HG02870 (cell line): ENCODE measurements around the gene C1orf174.

ENCODE experiments used
- ATAC-seq: cut with Tn5 transposase; IDR thresholded peaks from one replicate; pipeline ENCODE4 v1.9.1; 2021; ENCODE audit warnings: mild to moderate bottlenecking, moderate library complexity; ENCODE audit not compliant: unreplicated experiment

The C1orf174 gene

GRCh38 chr1:3900150-3900968 lies at the start of gene C1orf174:
C1orf174 (minus strand) TSS chr1:3900272; CDS start chr1:3900186, 86 bp downstream.
- peak; percentile 68 for ATAC-seq

DNA sequence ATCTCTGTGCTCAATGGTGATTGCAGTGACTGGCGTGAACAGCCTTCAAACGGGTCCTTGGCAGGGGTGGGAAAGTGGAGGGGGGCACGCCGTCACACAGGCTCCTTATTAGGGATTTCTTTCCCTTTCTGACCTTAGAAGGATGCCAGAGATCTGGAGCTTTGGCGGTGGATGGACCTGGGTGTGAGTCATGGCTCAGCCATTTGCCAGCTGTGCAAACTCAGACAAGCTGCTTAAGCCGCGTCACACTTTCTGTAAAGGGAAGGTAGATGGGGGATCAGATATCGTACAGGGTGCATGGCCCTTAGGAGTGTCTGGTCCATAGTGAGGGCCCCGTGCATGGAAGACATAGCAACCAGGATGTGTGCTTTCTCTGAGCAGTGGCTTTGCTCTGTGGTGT lies 48.3 kb upstream of the C1orf174 start:
- ATAC-seq, result no peak

DNA sequence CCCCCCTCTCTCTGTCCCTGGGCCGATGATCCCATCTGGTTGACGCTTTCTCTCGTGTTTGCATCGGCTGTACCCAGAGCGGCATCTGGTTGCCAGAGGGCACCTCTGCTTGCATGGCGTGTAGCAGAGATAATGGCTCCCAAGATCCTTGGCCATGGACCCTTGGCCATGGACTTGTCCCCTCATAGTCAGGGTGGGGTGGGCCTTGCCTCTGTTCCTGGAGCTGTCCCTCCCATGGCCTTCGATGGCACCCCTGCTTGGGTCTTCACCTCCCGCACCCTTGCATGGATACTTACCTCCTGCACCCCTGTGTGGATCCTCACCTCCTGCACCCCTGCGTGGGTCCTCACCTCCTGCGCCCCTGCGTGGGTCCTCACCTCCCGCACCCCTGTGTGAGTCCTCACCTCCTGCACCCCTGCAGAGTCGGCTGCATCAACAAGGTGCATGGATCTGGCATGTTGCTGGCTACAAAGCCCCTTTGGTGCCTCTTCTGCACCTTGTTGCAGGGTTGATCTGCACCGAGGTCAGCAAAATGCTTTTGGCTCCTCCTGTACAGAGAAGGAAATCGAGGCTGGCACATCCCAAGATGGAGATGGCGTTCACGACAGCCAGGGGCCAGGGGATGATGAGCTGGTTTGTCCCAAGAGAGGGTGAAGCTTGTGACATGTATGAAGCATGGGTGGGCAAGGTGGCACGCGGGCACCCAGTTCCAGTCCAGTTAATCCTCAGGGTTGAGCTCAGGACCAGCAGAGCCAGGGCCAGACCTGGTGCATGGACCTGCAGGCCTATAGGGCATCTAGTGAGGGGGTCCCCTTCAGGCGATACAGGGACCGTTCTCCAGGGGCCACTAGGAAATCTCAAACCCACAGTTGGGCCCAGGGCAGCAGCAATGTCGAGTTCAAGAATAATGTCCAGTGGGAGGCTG lies 46.1 kb upstream of the C1orf174 start:
- no peak for ATAC-seq

- ATAC-seq, result no peak
Observed at GRCh38 chr1:3945222-3945621, 45.1 kb upstream of the C1orf174 start.

DNA sequence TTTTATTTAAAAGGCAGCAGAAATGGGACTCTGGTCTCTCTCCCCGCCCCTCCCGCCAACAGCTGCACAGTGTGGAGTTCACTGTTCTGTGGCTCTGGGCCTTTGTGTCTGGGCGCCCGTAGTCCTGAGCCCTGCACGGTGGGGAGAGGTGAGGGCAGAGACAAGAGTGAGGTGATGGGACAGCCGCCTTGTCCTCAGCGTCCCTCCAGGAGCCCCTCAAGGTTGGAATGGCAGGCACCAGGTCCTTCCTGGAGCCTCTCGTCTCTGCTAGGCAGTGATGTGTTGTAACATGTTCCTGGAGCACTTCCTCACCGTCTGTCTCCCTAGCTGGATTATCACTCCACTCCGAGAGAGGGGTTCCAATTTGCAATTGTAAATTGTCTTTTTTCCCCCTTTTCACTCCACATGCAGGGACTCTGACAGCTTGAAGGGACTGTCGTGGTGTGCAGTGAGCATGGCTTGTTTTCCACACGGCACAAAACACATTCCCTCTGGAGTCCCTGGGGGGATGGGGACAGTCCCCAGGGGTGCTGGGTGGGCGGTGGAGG lies 44.6 kb upstream of the C1orf174 start:
- ATAC-seq, result no peak

- ATAC-seq, result no peak
Observed at GRCh38 chr1:3943806-3944577, 43.9 kb upstream of the C1orf174 start.

DNA sequence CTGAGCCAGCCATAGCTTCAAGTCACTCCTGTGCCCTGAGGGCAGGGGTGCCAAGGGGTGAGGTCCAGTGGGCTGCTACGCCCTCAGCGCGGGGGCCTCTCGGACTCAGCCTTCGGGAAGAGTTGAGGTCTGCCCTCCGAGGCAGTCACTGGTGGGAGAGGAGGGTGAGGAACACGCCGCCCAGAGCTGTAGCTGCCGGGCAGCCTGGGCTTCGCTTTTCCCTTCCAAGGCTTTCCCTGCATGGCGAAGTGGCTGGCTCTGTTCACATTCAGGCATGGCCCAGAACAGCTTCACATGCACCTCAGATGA lies 43.0 kb upstream of the C1orf174 start:
- ATAC-seq, result no peak

DNA sequence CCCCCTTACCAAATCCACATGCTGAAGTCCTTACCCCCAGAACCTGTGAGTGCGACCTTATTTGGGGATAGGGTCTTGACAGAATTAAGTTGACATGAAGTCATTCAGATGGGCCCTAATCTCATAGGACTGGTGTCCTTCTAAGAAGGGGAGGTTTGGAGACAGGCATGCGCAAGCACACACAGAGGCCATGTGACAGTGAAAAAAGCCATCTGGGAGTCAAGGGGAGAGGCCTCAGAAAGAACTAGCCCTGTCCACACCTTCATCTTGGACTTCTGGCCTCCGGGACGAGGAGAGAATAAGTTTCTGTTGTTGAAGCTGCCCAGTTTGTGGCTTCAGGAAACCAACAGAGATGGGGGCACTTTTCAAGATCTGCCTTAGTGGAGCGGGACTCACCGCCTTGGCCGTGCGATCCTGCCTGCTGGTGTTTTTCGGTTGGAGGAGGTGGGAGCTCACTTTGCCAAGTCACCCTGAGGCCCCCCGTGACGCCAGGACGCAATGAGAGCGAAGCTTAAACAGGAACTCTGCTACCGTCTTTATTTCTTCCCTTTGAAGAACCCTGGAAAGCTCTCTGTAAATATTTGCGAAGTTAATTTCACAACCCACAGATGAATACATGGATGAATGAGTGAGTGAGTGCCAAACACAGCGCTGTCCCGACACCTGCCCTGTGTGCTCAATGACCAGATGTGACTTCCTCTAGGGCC lies 42.5 kb upstream of the C1orf174 start:
- no peak for ATAC-seq

- no peak for ATAC-seq
Observed at GRCh38 chr1:3940754-3941345, 40.8 kb upstream of the C1orf174 start.

- no peak for ATAC-seq
Observed at GRCh38 chr1:3940081-3940753, 40.1 kb upstream of the C1orf174 start.

GRCh38 chr1:3939242-3940080 lies 39.4 kb upstream of the C1orf174 start:
- ATAC-seq, result no peak

DNA sequence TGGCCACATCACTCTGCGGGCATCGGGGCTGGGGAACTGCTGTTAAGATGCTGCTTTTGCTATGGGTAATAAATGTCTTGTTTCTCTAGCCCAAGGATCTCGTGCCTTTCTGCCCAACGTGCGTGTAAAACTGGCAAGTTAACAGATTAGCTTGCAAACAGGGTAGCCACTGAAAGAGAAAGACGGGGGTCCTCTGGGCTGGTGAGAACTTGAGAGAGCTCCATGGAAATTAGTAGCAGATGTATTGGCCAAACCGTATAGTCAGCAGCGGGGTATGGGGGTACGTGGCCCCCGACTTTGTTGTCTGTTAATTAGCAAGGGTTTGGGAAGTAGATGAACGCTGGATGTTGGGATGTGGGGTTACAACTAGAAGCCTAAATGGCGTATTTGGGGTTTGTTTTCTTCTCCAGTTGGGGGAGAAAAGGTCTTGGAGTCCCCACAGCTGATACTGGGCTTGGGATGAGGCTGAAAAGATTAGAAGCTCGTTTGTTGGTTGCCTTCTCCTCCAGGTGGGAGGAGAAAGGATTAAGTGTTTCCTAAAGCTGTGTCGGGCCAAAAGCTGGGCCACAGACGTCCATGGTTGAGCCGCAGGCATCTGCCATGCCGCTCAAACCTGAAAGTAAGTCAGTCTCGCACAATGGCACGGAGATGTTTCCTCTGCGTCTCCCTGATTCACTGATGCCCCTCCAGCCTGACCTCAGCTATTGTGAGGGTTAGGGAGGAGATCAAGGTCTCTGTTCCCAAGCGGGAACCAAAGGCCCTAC lies 32.3 kb upstream of the C1orf174 start:
- ATAC-seq, result no peak

DNA sequence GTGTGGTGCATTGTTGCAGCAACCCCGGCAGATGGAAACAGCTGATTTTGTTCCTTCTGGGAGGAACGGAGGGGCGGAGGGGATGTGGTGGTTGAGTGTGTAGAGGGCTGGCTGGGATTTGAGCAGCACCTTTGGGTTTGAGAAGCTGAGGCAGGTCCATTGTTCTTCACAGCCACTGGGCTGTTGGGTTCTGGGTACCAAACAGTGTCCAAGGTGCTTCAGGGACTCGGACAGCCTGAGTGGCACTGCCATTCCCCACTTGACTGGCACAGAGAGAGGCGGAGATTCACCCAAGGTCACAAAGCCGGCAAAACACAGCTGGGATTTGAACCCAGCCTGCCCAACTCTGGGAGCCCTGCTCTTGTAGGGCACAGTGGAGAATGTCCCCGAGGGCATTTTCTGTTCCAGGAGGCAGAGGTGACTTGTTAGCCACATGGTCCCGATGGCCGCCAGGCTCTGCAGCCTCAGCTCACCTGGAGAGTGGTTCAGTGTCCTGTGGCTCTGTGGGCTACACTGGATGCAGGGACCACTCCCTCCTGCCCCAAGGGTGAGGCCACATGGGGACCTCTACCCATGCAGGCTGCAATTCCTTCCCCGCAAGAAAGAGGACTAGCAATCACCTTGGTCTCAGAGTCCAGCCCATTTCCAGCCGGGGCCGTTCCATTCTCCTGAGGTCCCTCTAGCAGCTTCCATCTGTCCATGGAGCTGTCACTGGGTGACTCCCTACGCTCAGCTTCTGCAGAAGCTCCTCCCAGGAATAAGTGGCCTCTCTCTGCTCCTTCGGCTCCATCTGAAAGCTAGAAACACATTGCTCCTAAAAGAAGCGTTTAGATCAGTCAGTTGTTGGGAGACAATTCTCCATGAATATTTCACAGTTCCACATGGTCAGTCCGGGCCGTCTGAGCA lies 31.2 kb upstream of the C1orf174 start:
- no peak for ATAC-seq

- ATAC-seq, result no peak
Observed at GRCh38 chr1:3930301-3931006, 30.4 kb upstream of the C1orf174 start.

- ATAC-seq, result no peak
Observed at GRCh38 chr1:3929126-3929525, 29.1 kb upstream of the C1orf174 start.

DNA sequence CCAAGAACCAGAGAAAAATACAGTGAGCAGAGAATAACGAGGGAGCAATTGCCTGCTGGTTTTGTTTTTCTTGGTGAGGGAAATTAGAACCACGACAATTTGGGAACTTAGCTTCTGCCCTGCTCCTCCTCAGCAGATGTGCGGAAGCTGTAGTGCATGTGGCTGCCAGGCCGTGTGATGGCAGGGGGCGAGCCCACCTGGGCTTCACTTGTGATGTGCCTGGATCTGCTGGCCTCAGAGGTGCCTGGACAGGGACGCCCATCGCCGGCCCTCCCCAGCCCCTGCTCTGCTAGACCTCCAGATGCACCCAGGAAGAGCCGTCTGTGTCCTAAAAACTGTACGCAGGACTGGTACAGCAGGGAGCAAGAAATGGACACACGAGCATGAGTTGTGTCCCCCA lies 28.5 kb upstream of the C1orf174 start:
- ATAC-seq, result no peak
